HG02588 (cell line): ENCODE data around the gene POLR3K.
A peak's percentile ranks its signal among the peaks of the same experiment; 100 is the strongest.

Experiments
- ATAC-seq: cut with Tn5 transposase; IDR thresholded peaks from one replicate; pipeline ENCODE4 v1.9.1; 2021; ENCODE audit warnings: mild to moderate bottlenecking, moderate library complexity; ENCODE audit not compliant: unreplicated experiment

Gene POLR3K

GRCh38 chr16:79151-80054 lies 26.0 kb upstream of the POLR3K start:
- ATAC-seq: no peak

GRCh38 chr16:78444-79150 lies 25.2 kb upstream of the POLR3K start:
- ATAC-seq: peak; percentile 14

GRCh38 chr16:77807-78443 lies 24.5 kb upstream of the POLR3K start, which contains the start of gene MPG:
MPG (plus strand) TSS chr16:78225; CDS start chr16:78310, 85 bp downstream.
- peak; percentile 60 for ATAC-seq

GRCh38 chr16:77273-77806 lies 23.9 kb upstream of the POLR3K start:
- peak; percentile 28 for ATAC-seq

- no peak for ATAC-seq
Observed at GRCh38 chr16:76535-77272, 23.3 kb upstream of the POLR3K start.

GRCh38 chr16:75580-76501 lies 22.4 kb upstream of the POLR3K start:
- ATAC-seq: no peak

- no peak for ATAC-seq
Observed at GRCh38 chr16:74747-75334, 21.4 kb upstream of the POLR3K start.

- ATAC-seq: no peak
Observed at GRCh38 chr16:74051-74746, 20.8 kb upstream of the POLR3K start.

GRCh38 chr16:72561-73548 lies 19.4 kb upstream of the POLR3K start, which contains the start of gene RHBDF1:
RHBDF1 (minus strand) TSS chr16:72631; CDS start chr16:65015, 7,616 bp downstream.
- ATAC-seq: no peak

GRCh38 chr16:71540-72401 lies 18.4 kb upstream of the POLR3K start:
- ATAC-seq: no peak

GRCh38 chr16:71210-71539 lies 17.8 kb upstream of the POLR3K start:
- ATAC-seq: no peak

- ATAC-seq: no peak
Observed at GRCh38 chr16:69181-69580, 15.8 kb upstream of the POLR3K start.

- no peak for ATAC-seq
Observed at GRCh38 chr16:67884-68789, 14.7 kb upstream of the POLR3K start.

- no peak for ATAC-seq
Observed at GRCh38 chr16:67183-67791, 13.9 kb upstream of the POLR3K start.
